Thyroid gland (tissue), 4 donors: ENCODE results near the gene TIMM17A.

ENCODE experiments used
- CTCF ChIP-seq, 6 experiments: fragments of 200-600 bp in 3 of 6; fragments of 450-650 bp in 3 of 6; sonication (generic) in 3 of 6; IDR thresholded peaks; one replicate each; pipeline ENCODE4 v1.5.1; 2016 to 2019; ENCODE audit warnings: antibody characterized with exemption in 6 of 6, mild to moderate bottlenecking in 2 of 6, inconsistent platforms in 1 of 6, moderate library complexity in 1 of 6
- POLR2A ChIP-seq, 2 donors: fragments of 450-650 bp; IDR thresholded peaks; one replicate each; pipeline ENCODE4 v1.6.1; 2017; ENCODE audit warnings: antibody characterized with exemption in 2 of 2, mild to moderate bottlenecking in 2 of 2, moderate library complexity in 1 of 2

- TF ChIP-seq CTCF (IDR thresholded peaks at IDR 0.05) (no peak), POLR2A (IDR thresholded peaks at IDR 0.05) (peak in 1 of 2 donors; percentile 51)
Measured at GRCh38 chr1:201941420-201942128, 13.7 kb upstream of the TIMM17A start.
